Caki2 (cell line): Measurements from ENCODE around the gene HLA-DOA. TPM values are rescaled to one million over a fixed set of nuclear protein-coding genes. Genes with fewer than 3 reads are reported as not detected.

Experiments
- DNase-seq: peaks from one replicate; pipeline ENCODE4 v3.0.0-alpha.2; 2015; ENCODE audit warnings: low read depth
- in situ Hi-C: cut with HindIII; loops from 2 replicates; pipeline ENCODE4 v1.10.0; 2016; ENCODE audit warnings: low sequenced_read_pairs, low pct_unique_long_range_greater_than_20kb, mixed read lengths
- total RNA-seq: library from RNA; depleted of rRNA; stranded (reverse); fragments of >200 nt; shearing (Covaris generic); gene quantifications from 2 replicates; pipeline ENCODE4 v1.2.3, GENCODE V29; 2014; ENCODE audit warnings: low replicate concordance

Gene HLA-DOA
- total RNA-seq, 1 experiment from 2014 or later = not detected

GRCh38 chr6:32970413-32971241 lies 38.8 kb downstream of the HLA-DOA start:
- in situ Hi-C loops = no loop called here
- peak; percentile 81 for DNase-seq

GRCh38 chr6:32969685-32970412 lies 39.5 kb downstream of the HLA-DOA start:
- peak; percentile 95 for DNase-seq
- in situ Hi-C loops = no loop called here

GRCh38 chr6:32968867-32969684 lies 40.3 kb downstream of the HLA-DOA start:
- in situ Hi-C loops = no loop called here
- no peak for DNase-seq

GRCh38 chr6:32968093-32968866 lies 41.1 kb downstream of the HLA-DOA start, which contains the start of gene BRD2:
Gene BRD2 (plus strand): TSS chr6:32968594. CDS start chr6:32972899, 4,305 bp downstream.
- in situ Hi-C loops = no loop called here
- peak; percentile 97 for DNase-seq

- in situ Hi-C loops = no loop called here
- peak; percentile 76 for DNase-seq
Observed at GRCh38 chr6:32967151-32968091, 42.0 kb downstream of the HLA-DOA start.

GRCh38 chr6:32964776-32965175 lies 44.6 kb downstream of the HLA-DOA start:
- DNase-seq = no peak
- in situ Hi-C loops = no loop called here

DNA sequence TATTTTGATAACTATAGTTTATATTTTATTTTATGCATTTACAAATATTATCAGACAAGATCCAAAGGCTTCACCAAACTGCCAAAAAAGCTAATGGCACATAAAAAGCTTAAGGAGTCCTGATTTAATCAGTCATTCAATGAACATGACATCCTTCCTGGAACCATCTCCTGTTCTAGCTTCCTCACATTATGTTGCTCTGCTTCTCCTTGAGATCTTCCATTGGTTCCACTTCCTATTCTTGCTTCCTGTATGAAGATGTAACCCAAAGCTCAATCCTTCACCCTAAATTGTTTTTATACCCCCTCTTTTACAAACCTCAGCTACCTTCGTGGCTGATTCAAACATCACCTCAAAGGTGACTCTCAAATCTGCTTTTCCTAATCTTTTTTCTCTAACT lies 45.5 kb downstream of the HLA-DOA start:
- DNase-seq = no peak
- in situ Hi-C loops = no loop called here

- in situ Hi-C loops = no loop called here
- DNase-seq = no peak
Observed at GRCh38 chr6:32962213-32962826, 47.1 kb downstream of the HLA-DOA start.

DNA sequence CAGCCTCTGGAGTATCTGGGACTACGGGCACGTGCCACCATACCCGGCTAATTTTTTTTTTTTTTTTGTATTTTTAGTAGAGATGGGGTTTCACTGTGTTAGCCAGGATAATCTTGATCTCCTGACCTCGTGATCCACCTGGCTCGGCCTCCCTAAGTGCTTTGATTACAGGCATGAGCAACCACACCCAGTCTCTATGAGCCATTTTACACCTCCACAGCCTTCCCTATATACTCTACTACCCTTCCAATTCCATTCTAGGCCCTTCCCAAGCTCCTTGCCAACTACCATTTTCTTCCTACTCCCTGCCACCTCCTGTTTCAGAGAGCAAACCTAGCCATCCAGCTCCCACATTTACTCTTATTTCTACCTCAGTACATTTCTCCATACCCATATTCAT lies 48.8 kb downstream of the HLA-DOA start:
- in situ Hi-C loops = no loop called here

GRCh38 chr6:32956176-32956575 lies 53.2 kb downstream of the HLA-DOA start:
- DNase-seq = no peak
- in situ Hi-C loops = no loop called here

More for the DNA sequence above, 48.8 kb downstream of the HLA-DOA start:
- DNase-seq = no peak

- DNase-seq = peak; percentile 30
- in situ Hi-C loops = no loop called here
Observed at GRCh38 chr6:32954986-32955802, 54.2 kb downstream of the HLA-DOA start.

DNA sequence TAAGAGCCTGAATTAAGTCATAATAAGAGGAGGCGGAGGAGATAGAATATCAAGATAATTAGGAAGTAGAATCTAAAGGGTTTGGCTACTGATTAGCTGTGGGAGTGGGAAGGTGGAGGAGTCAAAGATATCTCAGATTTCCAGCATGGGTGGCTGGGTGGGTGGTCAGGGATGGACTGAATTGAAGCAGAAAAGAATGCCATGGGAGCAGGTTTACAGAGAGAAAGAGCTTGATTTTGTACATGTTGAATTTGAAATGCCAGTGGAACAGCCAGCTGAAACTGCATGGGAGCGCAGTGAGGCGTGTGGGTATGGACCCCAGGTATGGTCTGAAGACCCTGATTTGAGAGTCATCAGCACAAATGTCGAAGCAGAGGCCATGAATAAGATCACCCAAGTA lies 55.1 kb downstream of the HLA-DOA start:
- in situ Hi-C loops = no loop called here
- DNase-seq = no peak
